Activated CD8-positive, alpha-beta memory T cell treated with anti-CD3 and anti-CD28 coated beads, Interleukin-2, amount 10 ng/mL, durations not matched to agents 7 days and 5 days (primary cell): ENCODE results near the gene DNAH8. TPM values are rescaled to one million over a fixed set of nuclear protein-coding genes. Genes with fewer than 3 reads are reported as not detected.
"Not testable (repeated sequence)": the region's sequence is repeated elsewhere in the genome, so short reads cannot be mapped to it uniquely, and the experiment has no call there.

ENCODE experiments used
- ATAC-seq: fragments of 150-1000 bp; cut with Tn5 transposase; one replicate; pipeline ENCODE4 v1.10.0; 2021; ENCODE audit warnings: moderate library complexity
- CTCF ChIA-PET: fragments of 350-600 bp; sonication (Branson Sonifier 250); formaldehyde crosslinking; loops from one replicate; lab custom pipeline; 2021; ENCODE audit warnings: antibody characterized with exemption; lab: Charles Lee
- DNase-seq: peaks from one replicate; pipeline ENCODE4 v3.0.0-alpha.2; 2020
- H3K27ac Mint-ChIP-seq: one replicate; pipeline ENCODE4 v1.8.0; 2021; ENCODE audit warnings: mild to moderate bottlenecking, mixed read lengths
- H3K27me3 Mint-ChIP-seq: one replicate; pipeline ENCODE4 v1.8.0; 2021; ENCODE audit warnings: mixed read lengths
- H3K36me3 Mint-ChIP-seq: one replicate; pipeline ENCODE4 v1.8.0; 2021; ENCODE audit warnings: mild to moderate bottlenecking, mixed read lengths
- H3K4me1 Mint-ChIP-seq: one replicate; pipeline ENCODE4 v1.8.0; 2021; ENCODE audit warnings: mixed read lengths
- H3K4me3 Mint-ChIP-seq: one replicate; pipeline ENCODE4 v1.8.0; 2021; ENCODE audit warnings: mild to moderate bottlenecking, moderate library complexity, mixed read lengths
- H3K9me3 Mint-ChIP-seq: one replicate; pipeline ENCODE4 v1.8.0; 2022; ENCODE audit warnings: low read depth, mixed read lengths
- total RNA-seq, 2 experiments: library from RNA; stranded (reverse); gene quantifications; one replicate each; pipeline ENCODE4 v1.2.3, GENCODE V29; 2021

The DNAH8 gene
- total RNA-seq, 2 experiments from 2014 or later = 0.12 to 0.15 TPM

DNA sequence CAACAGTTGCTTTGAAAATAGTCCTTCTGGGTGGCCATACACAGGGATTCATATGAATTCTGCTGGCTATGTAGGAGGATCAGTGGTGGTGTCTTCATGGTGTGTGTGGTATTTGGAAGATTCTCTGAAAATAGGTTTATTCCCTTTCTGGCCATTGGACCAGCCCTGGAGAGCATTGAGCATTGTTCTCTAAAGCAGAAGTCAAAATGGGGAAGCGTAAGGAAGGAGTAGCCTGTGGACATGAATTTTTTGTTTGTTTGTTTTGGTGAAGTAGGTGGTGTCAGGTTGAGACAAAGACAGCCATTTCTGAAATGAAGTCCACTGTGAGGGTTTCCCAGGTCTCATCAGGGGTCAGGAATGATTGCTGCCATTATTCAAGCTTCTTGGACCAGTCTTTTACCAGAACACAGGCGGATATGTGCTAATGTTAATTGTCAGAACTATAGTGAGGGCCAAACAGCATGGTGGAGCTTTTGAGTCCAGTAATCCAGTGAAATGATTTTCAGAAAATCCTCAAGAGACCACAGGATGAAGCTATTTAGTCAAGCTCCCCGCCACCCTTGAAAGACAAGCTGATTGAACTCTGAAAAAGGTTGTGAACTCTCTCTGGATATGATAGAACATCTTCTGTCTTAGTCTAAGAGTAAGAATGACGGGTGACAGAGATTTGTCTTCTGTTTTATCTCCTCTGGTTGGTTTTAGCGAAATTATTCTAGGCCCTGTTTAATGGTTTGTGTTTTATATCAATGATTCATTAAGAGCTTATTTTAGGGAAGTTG lies 60.0 kb downstream of the DNAH8 start:
- DNase-seq (no peak), ATAC-seq (no peak)
- Mint-ChIP-seq H3K27ac (no peak overlapping the region), H3K27me3 (peaks cover 18% of the 10 kb centered on the region), H3K36me3 (no peaks in the 10 kb centered on the region), H3K4me3 (no peak overlapping the region), H3K9me3 (no peaks in the 10 kb centered on the region), H3K4me1 (peaks cover 5% of the 10 kb centered on the region)
- CTCF ChIA-PET = interaction anchor here (0.8 kb wide), 1 partner anchor 15 kb away, joined by 3 read pairs; no protein-coding TSS in a partner anchor

DNA sequence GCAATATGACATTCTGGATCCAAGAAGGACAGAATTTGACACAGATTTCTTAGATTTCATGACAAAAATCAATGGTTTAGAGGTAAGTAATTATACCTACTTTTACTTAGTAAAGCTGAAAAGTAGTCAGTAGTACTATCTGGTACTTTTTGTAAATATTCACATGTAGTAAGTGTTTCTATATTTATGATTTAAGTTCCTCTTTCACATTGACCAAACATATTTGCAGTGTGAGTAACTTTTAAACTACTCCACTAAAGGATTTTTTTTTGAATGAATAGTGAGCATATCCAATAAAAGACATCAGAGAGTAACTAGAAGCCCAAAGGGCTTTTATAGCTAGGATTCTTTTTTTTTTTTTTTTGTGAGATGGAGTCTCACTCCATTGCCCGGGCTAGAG lies 60.8 kb downstream of the DNAH8 start:
- ATAC-seq (no peak), DNase-seq (no peak)
- H3K27me3 Mint-ChIP-seq = peaks cover 22% of the 10 kb centered on the region
- H3K4me3 Mint-ChIP-seq = no peak overlapping the region
- H3K36me3 Mint-ChIP-seq = no peaks in the 10 kb centered on the region
- no peak overlapping the region for H3K27ac Mint-ChIP-seq
- no peaks in the 10 kb centered on the region for H3K9me3 Mint-ChIP-seq
- peaks cover 5% of the 10 kb centered on the region for H3K4me1 Mint-ChIP-seq
- CTCF ChIA-PET = interaction anchor here (0.8 kb wide), 1 partner anchor 15 kb away, joined by 3 read pairs; no protein-coding TSS in a partner anchor

DNA sequence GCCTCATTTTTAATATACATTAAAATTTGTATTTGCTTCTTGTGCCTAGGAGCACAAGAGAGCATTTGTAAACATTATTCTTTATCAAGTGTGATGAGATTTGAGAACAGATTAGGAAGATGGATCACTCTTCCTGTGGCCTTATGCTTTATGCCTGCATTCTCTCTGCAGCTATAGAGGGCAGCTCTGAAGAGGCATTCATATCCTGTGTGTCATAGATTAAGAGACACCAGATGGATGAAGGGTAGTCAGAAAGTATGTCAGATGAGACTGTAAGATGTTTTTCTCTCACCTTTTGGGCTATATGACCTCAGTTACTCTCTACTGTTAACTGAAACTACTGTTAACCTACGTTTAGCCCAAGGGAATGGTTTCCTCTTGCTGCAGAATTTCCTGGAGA lies 61.4 kb downstream of the DNAH8 start:
- no peak for DNase-seq
- Mint-ChIP-seq H3K27me3 (peaks cover 22% of the 10 kb centered on the region), H3K27ac (no peak overlapping the region), H3K9me3 (no peaks in the 10 kb centered on the region), H3K4me1 (peaks cover 5% of the 10 kb centered on the region), H3K4me3 (no peak overlapping the region), H3K36me3 (no peaks in the 10 kb centered on the region)
- CTCF ChIA-PET = no interaction called here
- ATAC-seq = no peak

DNA sequence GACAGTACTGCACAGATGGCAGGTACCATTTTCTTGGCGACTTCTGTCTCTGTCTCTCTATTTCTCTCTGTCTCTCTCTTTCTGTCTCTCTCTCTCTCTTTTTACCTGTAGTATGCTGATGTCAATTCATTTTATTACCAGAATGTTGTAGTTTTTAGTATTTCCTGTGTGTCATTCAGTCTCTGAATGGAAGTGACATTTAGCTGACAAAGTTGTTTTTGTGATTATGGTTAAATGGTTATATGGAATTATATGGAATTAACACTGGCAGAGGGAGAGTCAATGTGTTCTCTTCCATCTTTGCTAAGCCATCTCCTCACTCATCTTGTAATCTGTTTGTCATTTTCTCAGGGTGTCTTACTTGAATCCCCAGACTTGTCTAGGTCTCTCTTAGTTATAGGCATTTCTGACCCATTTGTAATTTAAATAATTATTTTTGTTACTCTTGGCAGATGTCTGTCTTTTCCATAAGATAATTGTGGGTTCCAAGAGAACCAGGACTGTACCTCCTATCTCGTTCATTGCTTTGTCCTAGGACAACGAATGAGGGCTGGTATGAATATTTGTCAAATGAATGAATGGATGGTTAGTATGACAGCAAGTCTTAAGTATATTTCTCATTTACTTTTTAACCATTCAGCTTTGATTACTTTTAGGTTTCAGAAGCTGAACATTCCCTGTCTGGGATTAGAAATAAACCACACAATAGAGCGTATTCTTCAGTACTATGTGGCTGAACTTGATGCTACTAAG lies 64.4 kb downstream of the DNAH8 start:
- CTCF ChIA-PET = no interaction called here
- Mint-ChIP-seq H3K4me1 (peaks cover 4% of the 10 kb centered on the region), H3K36me3 (no peaks in the 10 kb centered on the region), H3K27me3 (peaks cover 25% of the 10 kb centered on the region), H3K4me3 (no peak overlapping the region), H3K9me3 (no peaks in the 10 kb centered on the region), H3K27ac (no peak overlapping the region)
- ATAC-seq = no peak
- DNase-seq = no peak

DNA sequence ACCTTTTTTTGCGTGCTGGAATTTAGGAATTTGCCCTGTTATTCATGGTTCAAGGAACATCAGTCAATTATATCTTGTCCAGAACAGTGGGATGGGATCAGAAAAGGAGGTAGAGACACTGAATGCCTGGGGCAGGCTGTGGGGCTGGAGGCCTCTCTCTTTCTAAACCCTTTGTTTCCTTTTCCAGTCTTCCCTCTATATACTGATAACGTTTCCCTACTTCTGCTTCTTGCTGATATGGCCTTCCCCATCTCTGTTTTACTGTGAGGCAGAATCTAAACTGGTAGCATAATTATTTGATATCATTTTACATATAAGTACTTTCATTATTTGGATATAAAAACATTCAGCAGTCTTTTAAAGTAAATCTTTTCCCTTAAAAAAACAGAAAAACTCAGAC lies 67.5 kb downstream of the DNAH8 start:
- Mint-ChIP-seq H3K27ac (no peak overlapping the region), H3K27me3 (peaks cover 36% of the 10 kb centered on the region), H3K36me3 (no peaks in the 10 kb centered on the region), H3K9me3 (no peaks in the 10 kb centered on the region), H3K4me1 (no peaks in the 10 kb centered on the region), H3K4me3 (no peak overlapping the region)
- DNase-seq (no peak), ATAC-seq (no peak)
- CTCF ChIA-PET = no interaction called here

DNA sequence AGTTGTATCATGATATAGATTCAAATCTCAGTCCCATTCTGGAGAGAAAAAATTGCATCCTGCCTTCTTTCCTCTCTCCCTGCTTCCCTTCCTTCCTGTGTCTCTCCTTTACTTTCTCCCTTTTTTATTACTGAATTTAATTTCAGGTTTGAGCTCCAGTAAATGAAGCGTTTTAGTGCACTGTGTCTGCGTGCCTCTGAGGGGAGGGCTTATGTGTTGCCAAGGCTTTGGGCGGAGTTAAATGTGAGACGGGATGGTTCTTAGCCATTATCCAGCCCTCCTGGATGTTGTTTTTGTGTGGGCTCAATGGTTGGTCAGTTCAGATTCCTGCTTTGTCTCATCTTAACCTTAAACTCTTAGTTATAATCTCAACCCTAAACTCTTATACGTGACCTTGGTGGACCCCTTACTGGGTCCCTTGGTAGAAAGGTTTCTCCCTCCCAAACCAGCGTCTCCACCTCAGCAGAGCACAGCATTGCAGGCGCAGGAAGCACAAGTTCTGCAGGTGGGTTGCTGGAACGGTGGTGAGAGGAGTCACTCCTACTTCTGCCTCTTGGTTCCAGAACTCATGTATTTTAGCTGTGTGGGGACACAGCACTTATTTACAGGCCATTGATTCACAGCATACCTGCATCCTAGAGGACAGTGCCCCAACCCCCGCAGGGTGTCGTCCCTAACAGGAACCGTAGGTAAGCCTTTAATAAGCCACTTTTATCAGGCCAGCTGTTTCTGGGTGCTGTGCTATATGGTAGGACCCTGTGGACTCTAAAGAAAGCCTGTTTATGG lies 68.5 kb downstream of the DNAH8 start:
- no peak for ATAC-seq
- Mint-ChIP-seq H3K4me1 (no peaks in the 10 kb centered on the region), H3K36me3 (no peaks in the 10 kb centered on the region), H3K27ac (no peak overlapping the region), H3K4me3 (no peak overlapping the region), H3K9me3 (no peaks in the 10 kb centered on the region), H3K27me3 (peaks cover 39% of the 10 kb centered on the region)
- no peak for DNase-seq
- CTCF ChIA-PET = interaction anchor here (0.8 to 1.3 kb wide), 2 partner anchors 10 to 33 kb away, joined by 3 to 6 read pairs; no protein-coding TSS in a partner anchor

DNA sequence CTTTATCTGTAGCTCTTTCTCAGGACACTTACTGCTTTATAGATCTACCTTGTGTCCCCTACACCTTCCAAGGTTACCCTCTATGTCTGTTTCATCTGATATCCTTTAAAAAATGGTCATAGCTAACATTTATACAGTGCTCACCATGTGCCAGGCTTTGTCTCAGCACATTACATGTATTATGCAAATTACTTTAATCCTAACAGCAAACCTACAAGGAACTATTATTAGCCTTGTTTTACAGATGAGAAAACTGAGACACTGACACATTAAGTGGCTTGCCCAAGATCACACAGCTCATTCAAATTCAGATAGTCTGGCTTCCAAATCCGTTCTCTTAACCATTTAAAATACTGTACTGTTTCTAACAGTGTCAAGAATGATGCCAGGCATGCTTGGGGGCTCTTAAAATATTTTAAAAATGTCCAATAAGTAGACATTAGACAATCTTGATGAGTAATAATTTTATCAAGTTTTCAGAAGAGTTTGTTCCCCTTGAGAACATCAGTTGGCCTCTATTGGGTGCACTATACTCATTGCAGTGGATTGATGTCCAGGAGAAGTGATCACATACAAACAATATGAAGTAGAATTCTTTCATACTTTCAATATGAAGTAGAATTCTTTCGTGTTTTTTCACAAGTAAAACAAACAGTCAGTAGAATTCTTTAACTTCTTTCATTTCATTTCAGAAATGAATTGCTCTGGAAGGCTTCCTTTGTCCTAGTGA lies 69.6 kb downstream of the DNAH8 start:
- no peak for DNase-seq
- no peak for ATAC-seq
- Mint-ChIP-seq H3K4me3 (no peak overlapping the region), H3K27me3 (peaks cover 33% of the 10 kb centered on the region), H3K27ac (no peak overlapping the region), H3K4me1 (no peaks in the 10 kb centered on the region), H3K9me3 (no peaks in the 10 kb centered on the region), H3K36me3 (no peaks in the 10 kb centered on the region)
- CTCF ChIA-PET = interaction anchor here (0.8 to 1.3 kb wide), 3 partner anchors 11 to 64 kb away, joined by 3 to 6 read pairs (median 3); no protein-coding TSS in a partner anchor

DNA sequence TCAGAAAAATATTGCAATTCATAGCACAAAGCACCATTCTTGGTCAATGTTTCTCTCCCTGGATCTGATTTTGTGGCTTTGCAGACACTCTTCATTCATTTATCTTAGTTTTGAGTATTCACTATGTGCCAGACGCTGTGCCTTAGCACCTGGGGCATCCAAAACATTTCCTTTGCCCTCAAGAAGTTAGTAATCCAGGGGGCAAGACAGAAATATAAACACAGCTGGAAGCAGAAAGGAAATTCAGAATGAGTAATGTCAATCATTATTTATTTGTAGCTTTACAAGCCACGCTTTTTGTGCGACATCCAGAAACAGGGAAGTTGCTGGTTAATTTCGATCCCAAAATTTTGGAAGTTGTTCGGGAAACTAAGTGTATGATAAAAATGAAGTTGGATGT lies 71.4 kb downstream of the DNAH8 start:
- Mint-ChIP-seq H3K4me1 (no peaks in the 10 kb centered on the region), H3K27ac (no peak overlapping the region), H3K9me3 (no peaks in the 10 kb centered on the region), H3K27me3 (peaks cover 28% of the 10 kb centered on the region), H3K36me3 (no peaks in the 10 kb centered on the region), H3K4me3 (no peak overlapping the region)
- CTCF ChIA-PET = no interaction called here
- no peak for DNase-seq
- ATAC-seq = no peak

DNA sequence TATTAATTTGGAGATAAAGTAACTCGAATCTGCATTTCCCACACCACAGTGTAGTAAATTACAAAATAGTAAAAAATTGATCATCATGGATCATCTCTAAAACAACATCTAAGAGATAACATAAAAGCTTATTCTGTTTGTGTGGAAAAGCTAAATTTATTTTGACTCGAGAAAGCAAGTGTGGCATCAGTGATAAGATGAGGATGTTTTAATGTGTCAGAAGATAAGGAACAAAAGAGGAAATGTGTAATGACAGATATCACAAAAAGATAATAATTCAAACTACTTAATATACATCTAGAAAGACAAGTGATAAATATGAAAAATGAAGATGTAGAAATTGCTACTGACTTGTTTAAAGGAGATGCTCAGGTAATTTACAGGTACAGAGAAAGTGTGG lies 74.1 kb downstream of the DNAH8 start:
- H3K4me1 Mint-ChIP-seq = no peaks in the 10 kb centered on the region
- no peak overlapping the region for H3K27ac Mint-ChIP-seq
- ATAC-seq = no peak
- H3K9me3 Mint-ChIP-seq = peaks cover 3% of the 10 kb centered on the region
- CTCF ChIA-PET = no interaction called here
- DNase-seq = no peak
- peaks cover 34% of the 10 kb centered on the region for H3K27me3 Mint-ChIP-seq
- no peak overlapping the region for H3K4me3 Mint-ChIP-seq
- H3K36me3 Mint-ChIP-seq = no peaks in the 10 kb centered on the region

DNA sequence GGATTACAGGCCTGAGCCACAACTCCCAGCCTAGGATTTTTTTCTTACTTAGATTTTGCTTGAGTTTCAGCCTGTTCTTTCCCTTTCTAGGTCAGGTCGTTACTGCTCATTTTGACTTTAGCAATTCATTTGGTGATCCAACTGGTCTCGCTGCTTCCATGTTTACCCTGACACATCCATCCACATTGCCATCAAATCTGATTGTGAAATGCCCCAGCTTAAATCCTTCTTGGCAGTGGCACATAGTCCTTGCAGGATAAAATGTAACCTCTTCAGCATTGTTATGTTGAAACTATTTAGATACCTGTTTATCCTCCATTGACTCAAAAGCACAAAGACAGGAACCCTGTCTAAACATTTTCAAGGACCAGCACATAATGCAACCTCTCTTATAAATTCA lies 77.2 kb downstream of the DNAH8 start:
- Mint-ChIP-seq H3K4me1 (no peaks in the 10 kb centered on the region), H3K9me3 (peaks cover 3% of the 10 kb centered on the region), H3K36me3 (no peaks in the 10 kb centered on the region), H3K27ac (no peak overlapping the region), H3K27me3 (peaks cover 32% of the 10 kb centered on the region), H3K4me3 (no peak overlapping the region)
- ATAC-seq = no peak
- CTCF ChIA-PET = no interaction called here
- DNase-seq = no peak

DNA sequence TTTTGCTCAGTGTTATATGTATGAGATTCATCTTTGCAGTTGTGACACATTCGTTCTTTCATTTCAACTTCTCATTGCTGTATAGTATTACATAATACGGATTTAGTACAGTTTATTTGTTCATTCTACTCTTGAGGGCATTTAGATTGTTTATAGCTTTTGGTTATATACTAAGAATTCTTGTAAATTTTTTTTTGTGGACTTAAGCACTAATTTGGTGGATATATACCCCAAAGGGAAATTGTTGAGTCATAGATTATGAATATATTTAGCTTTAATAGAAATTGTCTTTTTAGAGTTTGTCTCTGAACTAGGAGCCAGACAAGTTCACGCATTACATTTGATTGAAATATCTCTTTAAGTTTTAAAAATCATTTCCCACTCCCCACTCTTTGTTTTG lies 79.6 kb downstream of the DNAH8 start:
- H3K36me3 Mint-ChIP-seq = no peaks in the 10 kb centered on the region
- peaks cover 4% of the 10 kb centered on the region for H3K4me1 Mint-ChIP-seq
- peaks cover 45% of the 10 kb centered on the region for H3K27me3 Mint-ChIP-seq
- no peak overlapping the region for H3K27ac Mint-ChIP-seq
- H3K4me3 Mint-ChIP-seq = no peak overlapping the region
- H3K9me3 Mint-ChIP-seq = peaks cover 3% of the 10 kb centered on the region
- ATAC-seq (no peak), DNase-seq (no peak)
- CTCF ChIA-PET = no interaction called here

DNA sequence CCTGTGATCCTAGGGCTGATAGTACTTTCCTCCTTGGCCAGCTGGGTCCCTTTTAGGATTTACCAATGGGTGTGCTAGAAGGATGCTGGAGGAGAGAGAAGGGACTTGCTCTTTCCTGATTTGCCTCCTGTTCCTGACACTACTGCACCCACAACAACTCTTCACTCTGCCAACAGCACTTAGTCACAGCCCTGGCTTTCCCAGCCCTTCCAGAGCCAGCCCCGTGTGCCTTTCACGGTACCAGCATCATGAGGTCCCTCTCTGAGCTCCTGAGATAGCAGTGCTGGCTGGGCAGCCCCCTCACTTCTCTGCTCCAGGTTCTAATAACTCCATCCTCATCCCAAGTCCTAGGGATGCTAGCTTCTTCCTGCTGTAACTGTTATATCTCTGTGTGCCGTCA lies 80.9 kb downstream of the DNAH8 start:
- H3K27me3 Mint-ChIP-seq = peaks cover 56% of the 10 kb centered on the region
- no peak for ATAC-seq

DNA sequence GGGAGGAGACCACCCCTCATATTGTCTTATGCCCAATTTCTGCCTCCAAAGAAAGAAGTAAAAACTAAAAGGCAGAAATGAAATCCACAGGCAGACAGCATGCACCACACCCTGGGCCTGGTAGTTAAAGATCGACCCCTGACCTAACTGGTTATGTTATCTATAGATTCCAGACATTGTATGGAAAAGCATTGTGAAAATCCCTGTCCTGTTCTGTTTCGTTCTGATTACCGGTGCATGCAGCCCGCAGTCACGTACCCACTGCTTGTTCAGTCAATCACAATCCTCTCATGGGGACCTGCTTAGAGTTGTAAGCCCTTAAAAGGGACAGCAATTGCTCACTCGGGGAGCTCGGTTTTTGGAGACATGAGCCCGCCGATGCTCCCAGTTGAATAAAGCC lies 81.3 kb downstream of the DNAH8 start:
- H3K4me3 Mint-ChIP-seq, ATAC-seq, DNase-seq, CTCF ChIA-PET, H3K9me3 Mint-ChIP-seq, H3K27ac Mint-ChIP-seq, H3K36me3 Mint-ChIP-seq, H3K4me1 Mint-ChIP-seq: not testable (repeated sequence)
- peaks cover 59% of the 10 kb centered on the region for H3K27me3 Mint-ChIP-seq

More for the DNA sequence above, 80.9 kb downstream of the DNAH8 start:
- Mint-ChIP-seq H3K36me3 (no peaks in the 10 kb centered on the region), H3K4me1 (peaks cover 4% of the 10 kb centered on the region), H3K9me3 (peaks cover 3% of the 10 kb centered on the region), H3K4me3 (no peak overlapping the region), H3K27ac (no peak overlapping the region)
- no peak for DNase-seq
- CTCF ChIA-PET = no interaction called here
